Type B pancreatic cell (in vitro differentiated cells): ENCODE measurements around the gene ZBTB5. TPM values are rescaled to one million over a fixed set of nuclear protein-coding genes. Genes with fewer than 3 reads are reported as not detected.

ENCODE experiments used
- DNase-seq: peaks from one replicate; pipeline ENCODE4 v3.0.0; 2021; ENCODE audit warnings: mixed read lengths; ENCODE audit not compliant: unreplicated experiment; ENCODE audit errors: extremely low spot score
- H3K27ac Mint-ChIP-seq: 2 replicates; pipeline ENCODE4 v1.8.0; 2021; ENCODE audit warnings: mild to moderate bottlenecking, mixed read lengths
- H3K27me3 Mint-ChIP-seq: 2 replicates; pipeline ENCODE4 v1.8.0; 2021; ENCODE audit warnings: mixed read lengths
- H3K36me3 Mint-ChIP-seq: 2 replicates; pipeline ENCODE4 v1.8.0; 2021; ENCODE audit warnings: mixed read lengths
- H3K4me1 Mint-ChIP-seq: one replicate; pipeline ENCODE4 v1.8.0; 2021; ENCODE audit warnings: mixed read lengths; ENCODE audit not compliant: unreplicated experiment
- H3K4me3 Mint-ChIP-seq: 2 replicates; pipeline ENCODE4 v1.8.0; 2021; ENCODE audit warnings: mild to moderate bottlenecking, mixed read lengths
- H3K9me3 Mint-ChIP-seq: 2 replicates; pipeline ENCODE4 v1.8.0; 2021; ENCODE audit warnings: mixed read lengths
- total RNA-seq: library from RNA; stranded (reverse); gene quantifications from 2 replicates; pipeline ENCODE4 v1.2.1, GENCODE V29; 2021; ENCODE audit warnings: low replicate concordance
- TF ChIP-seq, protein P1 (sequence below): fragments of 200-600 bp; sonication (generic); conservative IDR thresholded peaks from 2 replicates; pipeline ENCODE4 v1.5.0; 2021; ENCODE audit warnings: antibody characterized with exemption, mild to moderate bottlenecking

The ZBTB5 gene
- total RNA-seq, 1 donor from 2014 or later: 22.6 TPM

- no peaks in the 10 kb centered on the region for H3K4me1 Mint-ChIP-seq
- TF ChIP-seq, protein P1, sequence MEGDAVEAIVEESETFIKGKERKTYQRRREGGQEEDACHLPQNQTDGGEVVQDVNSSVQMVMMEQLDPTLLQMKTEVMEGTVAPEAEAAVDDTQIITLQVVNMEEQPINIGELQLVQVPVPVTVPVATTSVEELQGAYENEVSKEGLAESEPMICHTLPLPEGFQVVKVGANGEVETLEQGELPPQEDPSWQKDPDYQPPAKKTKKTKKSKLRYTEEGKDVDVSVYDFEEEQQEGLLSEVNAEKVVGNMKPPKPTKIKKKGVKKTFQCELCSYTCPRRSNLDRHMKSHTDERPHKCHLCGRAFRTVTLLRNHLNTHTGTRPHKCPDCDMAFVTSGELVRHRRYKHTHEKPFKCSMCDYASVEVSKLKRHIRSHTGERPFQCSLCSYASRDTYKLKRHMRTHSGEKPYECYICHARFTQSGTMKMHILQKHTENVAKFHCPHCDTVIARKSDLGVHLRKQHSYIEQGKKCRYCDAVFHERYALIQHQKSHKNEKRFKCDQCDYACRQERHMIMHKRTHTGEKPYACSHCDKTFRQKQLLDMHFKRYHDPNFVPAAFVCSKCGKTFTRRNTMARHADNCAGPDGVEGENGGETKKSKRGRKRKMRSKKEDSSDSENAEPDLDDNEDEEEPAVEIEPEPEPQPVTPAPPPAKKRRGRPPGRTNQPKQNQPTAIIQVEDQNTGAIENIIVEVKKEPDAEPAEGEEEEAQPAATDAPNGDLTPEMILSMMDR: no peak
- H3K27ac Mint-ChIP-seq: no peak overlapping the region
- peaks cover 13% of the 10 kb centered on the region for H3K36me3 Mint-ChIP-seq
- DNase-seq: no peak
- H3K27me3 Mint-ChIP-seq: no peaks in the 10 kb centered on the region
- no peaks in the 10 kb centered on the region for H3K9me3 Mint-ChIP-seq
- no peak overlapping the region for H3K4me3 Mint-ChIP-seq
Observed at GRCh38 chr9:37509536-37509935, 44.3 kb upstream of the ZBTB5 start.

GRCh38 chr9:37508834-37509206, 43.6 kb upstream of the ZBTB5 start:
- Mint-ChIP-seq H3K9me3 (no peaks in the 10 kb centered on the region), H3K27me3 (no peaks in the 10 kb centered on the region), H3K27ac (no peak overlapping the region), H3K4me3 (no peak overlapping the region), H3K4me1 (no peaks in the 10 kb centered on the region), H3K36me3 (peaks cover 13% of the 10 kb centered on the region)
- DNase-seq: no peak
- TF ChIP-seq, protein P1: no peak

- TF ChIP-seq, protein P1: no peak
- no peak overlapping the region for H3K27ac Mint-ChIP-seq
- no peaks in the 10 kb centered on the region for H3K9me3 Mint-ChIP-seq
- peaks cover 15% of the 10 kb centered on the region for H3K36me3 Mint-ChIP-seq
- no peaks in the 10 kb centered on the region for H3K4me1 Mint-ChIP-seq
- H3K4me3 Mint-ChIP-seq: no peak overlapping the region
- H3K27me3 Mint-ChIP-seq: no peaks in the 10 kb centered on the region
- DNase-seq: no peak
Observed at GRCh38 chr9:37508135-37508833, 43.0 kb upstream of the ZBTB5 start.

DNA sequence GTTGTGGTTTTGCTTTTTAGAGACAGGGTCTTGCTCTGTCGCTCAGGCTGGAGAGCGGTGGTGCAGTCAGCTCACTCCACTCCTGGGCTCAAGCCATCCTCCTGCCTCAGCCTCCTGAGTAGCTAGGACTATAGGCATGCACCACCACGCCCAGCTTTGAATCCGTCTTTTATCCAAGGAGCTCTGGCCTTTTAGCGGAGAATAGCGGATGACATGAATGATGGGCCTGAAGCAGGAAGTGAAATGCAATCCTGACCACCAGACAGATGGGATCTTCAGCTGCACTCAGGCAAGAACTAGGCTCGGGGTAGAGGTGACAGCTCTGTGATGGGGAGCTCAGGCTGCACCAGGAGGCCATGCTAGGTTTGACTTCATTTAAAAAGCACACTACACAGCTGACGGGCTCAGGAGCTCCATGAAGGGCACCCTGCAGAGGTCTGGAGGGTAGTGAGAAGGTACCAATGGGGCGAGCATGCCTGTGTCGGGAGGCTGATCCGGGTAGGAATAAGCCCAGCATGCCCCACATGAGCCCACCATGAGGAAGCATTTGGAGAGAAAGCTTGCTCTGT, 42.4 kb upstream of the ZBTB5 start:
- Mint-ChIP-seq H3K9me3 (no peaks in the 10 kb centered on the region), H3K27ac (no peak overlapping the region), H3K27me3 (no peaks in the 10 kb centered on the region), H3K36me3 (peaks cover 15% of the 10 kb centered on the region), H3K4me3 (no peak overlapping the region), H3K4me1 (no peaks in the 10 kb centered on the region)
- TF ChIP-seq, protein P1: no peak
- no peak for DNase-seq

DNA sequence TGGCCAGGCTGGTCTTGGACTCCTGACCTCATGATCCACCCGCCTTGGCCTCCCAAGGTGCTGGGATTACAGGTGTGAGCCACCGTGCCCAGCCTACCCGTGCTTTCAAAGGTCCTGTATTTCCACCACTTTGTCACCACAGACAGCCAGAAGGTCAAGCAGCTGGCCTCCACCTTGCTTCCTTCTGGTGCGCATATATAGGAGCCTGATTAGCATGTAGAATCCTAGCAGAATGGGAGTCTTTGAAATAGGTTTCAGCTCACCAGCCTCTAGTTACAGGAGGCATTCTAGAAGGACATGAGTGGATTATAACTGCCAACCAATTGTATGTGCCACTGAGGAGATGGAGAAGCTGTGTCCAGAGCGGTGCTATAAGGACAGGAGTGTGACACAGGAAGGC, 39.4 kb upstream of the ZBTB5 start:
- TF ChIP-seq, protein P1: no peak
- Mint-ChIP-seq H3K9me3 (no peaks in the 10 kb centered on the region), H3K27ac (no peak overlapping the region), H3K4me1 (no peaks in the 10 kb centered on the region), H3K36me3 (peaks cover 25% of the 10 kb centered on the region), H3K27me3 (no peaks in the 10 kb centered on the region), H3K4me3 (no peak overlapping the region)
- DNase-seq: no peak
